Left ventricle myocardium inferior (tissue), 1 donor: Measurements from ENCODE around the gene CEP126. TPM values are rescaled to one million over a fixed set of nuclear protein-coding genes. Genes with fewer than 3 reads are reported as not detected.
A peak's percentile ranks its signal among the peaks of the same experiment; 100 is the strongest.

Experiments
- DNase-seq: peaks from one replicate; pipeline ENCODE4 v3.0.0-alpha.2; 2020
- H3K27ac ChIP-seq: fragments of 200-600 bp; replicated peaks from 2 replicates; pipeline ENCODE4 v1.8.0; 2021
- H3K27me3 ChIP-seq: fragments of 200-600 bp; 2 replicates; pipeline ENCODE4 v1.8.0; 2021; ENCODE audit warnings: low read depth
- H3K36me3 ChIP-seq: fragments of 200-600 bp; 2 replicates; pipeline ENCODE4 v1.8.0; 2021
- H3K4me1 ChIP-seq: fragments of 200-600 bp; 2 replicates; pipeline ENCODE4 v1.8.0; 2021
- H3K4me3 ChIP-seq: fragments of 200-600 bp; 2 replicates; pipeline ENCODE4 v1.8.0; 2021; ENCODE audit warnings: mild to moderate bottlenecking, moderate library complexity
- H3K9me3 ChIP-seq: fragments of 200-600 bp; replicated peaks from 2 replicates; pipeline ENCODE4 v1.8.0; 2021
- intact Hi-C: fragments of 100-400 bp; cut with micrococcal nuclease; formaldehyde crosslinking; loops from one replicate; pipeline ENCODE4 v1.11.0; 2022
- total RNA-seq: library from RNA; stranded (reverse); fragmentation: NEBNext Ultra II Directional; extraction: Animal tissue kit (Norgen Biotek cat#: 25700); gene quantifications from one replicate; pipeline ENCODE4 v1.2.1, GENCODE V29; 2021
- TF ChIP-seq, protein P1 (sequence below): fragments of 200-600 bp; IDR thresholded peaks from 2 replicates; pipeline ENCODE4 v1.8.0; 2021; ENCODE audit warnings: antibody characterized with exemption, mild to moderate bottlenecking, borderline replicate concordance
- donor health status: DM: no; HTN: yes; CAD: no; lungs with severe emphysema.

CEP126 gene
- total RNA-seq, 1 donor from 2014 or later = 1.5 TPM

GRCh38 chr11:101915791-101916291 is 1.0 kb downstream of the CEP126 start:
- H3K27me3 ChIP-seq = no peaks in the 10 kb centered on the region
- TF ChIP-seq, protein P1, sequence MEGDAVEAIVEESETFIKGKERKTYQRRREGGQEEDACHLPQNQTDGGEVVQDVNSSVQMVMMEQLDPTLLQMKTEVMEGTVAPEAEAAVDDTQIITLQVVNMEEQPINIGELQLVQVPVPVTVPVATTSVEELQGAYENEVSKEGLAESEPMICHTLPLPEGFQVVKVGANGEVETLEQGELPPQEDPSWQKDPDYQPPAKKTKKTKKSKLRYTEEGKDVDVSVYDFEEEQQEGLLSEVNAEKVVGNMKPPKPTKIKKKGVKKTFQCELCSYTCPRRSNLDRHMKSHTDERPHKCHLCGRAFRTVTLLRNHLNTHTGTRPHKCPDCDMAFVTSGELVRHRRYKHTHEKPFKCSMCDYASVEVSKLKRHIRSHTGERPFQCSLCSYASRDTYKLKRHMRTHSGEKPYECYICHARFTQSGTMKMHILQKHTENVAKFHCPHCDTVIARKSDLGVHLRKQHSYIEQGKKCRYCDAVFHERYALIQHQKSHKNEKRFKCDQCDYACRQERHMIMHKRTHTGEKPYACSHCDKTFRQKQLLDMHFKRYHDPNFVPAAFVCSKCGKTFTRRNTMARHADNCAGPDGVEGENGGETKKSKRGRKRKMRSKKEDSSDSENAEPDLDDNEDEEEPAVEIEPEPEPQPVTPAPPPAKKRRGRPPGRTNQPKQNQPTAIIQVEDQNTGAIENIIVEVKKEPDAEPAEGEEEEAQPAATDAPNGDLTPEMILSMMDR = no peak
- H3K27ac ChIP-seq = peak overlapping the region; percentile 81
- peaks cover 19% of the 10 kb centered on the region for H3K4me1 ChIP-seq
- no peaks in the 10 kb centered on the region for H3K9me3 ChIP-seq
- intact Hi-C loops = no loop called here
- no peaks in the 10 kb centered on the region for H3K36me3 ChIP-seq
- no peak for DNase-seq
- peak overlapping the region; percentile 77 for H3K4me3 ChIP-seq

GRCh38 chr11:101916422-101916821 is 1.6 kb downstream of the CEP126 start, which contains the start of gene ANGPTL5:
ANGPTL5 (minus strand) TSS chr11:101916522; CDS start chr11:101907909, 8,613 bp downstream.
- DNase-seq = no peak
- intact Hi-C loops = no loop called here
- Histone ChIP-seq H3K27me3 (no peaks in the 10 kb centered on the region), H3K4me3 (peak within 1 kb of the TSS; percentile 77), H3K36me3 (no peaks in the 10 kb centered on the region), H3K4me1 (peaks cover 19% of the 10 kb centered on the region), H3K9me3 (no peaks in the 10 kb centered on the region), H3K27ac (peak within 1 kb of the TSS; percentile 81)
- TF ChIP-seq, protein P1 = no peak

GRCh38 chr11:101917226-101917625 is 2.4 kb downstream of the CEP126 start:
- TF ChIP-seq, protein P1 = no peak
- intact Hi-C loops = no loop called here

GRCh38 chr11:101920992-101921391 is 6.2 kb downstream of the CEP126 start:
- Histone ChIP-seq H3K9me3 (no peaks in the 10 kb centered on the region), H3K27me3 (no peaks in the 10 kb centered on the region), H3K27ac (no peak overlapping the region), H3K36me3 (no peaks in the 10 kb centered on the region), H3K4me1 (peaks cover 5% of the 10 kb centered on the region), H3K4me3 (no peak overlapping the region)
- intact Hi-C loops = no loop called here
- TF ChIP-seq, protein P1 = no peak
- DNase-seq = no peak

More at GRCh38 chr11:101917226-101917625, 2.4 kb downstream of the CEP126 start:
- Histone ChIP-seq H3K27me3 (no peaks in the 10 kb centered on the region), H3K9me3 (no peaks in the 10 kb centered on the region), H3K4me1 (peaks cover 19% of the 10 kb centered on the region), H3K36me3 (no peaks in the 10 kb centered on the region), H3K27ac (no peak overlapping the region), H3K4me3 (no peak overlapping the region)
- no peak for DNase-seq

DNA sequence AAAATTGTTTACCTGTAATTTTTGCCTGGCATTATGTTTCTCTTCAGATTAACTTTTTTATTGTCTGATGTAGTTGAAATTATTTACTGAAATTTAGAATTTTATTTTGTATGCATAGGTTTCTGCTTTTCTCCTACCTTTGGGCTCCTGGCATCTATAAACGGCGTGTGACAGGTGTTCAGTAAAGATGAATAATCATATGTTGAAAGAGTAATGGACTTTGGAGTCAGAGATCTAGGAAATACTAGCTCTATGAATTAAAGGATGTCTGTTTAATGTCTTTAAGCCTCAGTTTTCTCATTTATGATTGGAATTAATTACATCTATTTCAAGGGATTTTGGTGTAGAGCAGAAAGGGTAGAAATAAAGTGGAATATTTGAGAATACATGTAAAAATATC is 8.7 kb downstream of the CEP126 start:
- peaks cover 10% of the 10 kb centered on the region for H3K9me3 ChIP-seq
- no peaks in the 10 kb centered on the region for H3K36me3 ChIP-seq
- TF ChIP-seq, protein P1 = no peak
- no peak overlapping the region for H3K27ac ChIP-seq
- no peaks in the 10 kb centered on the region for H3K4me1 ChIP-seq
- DNase-seq = no peak
- intact Hi-C loops = no loop called here
- no peaks in the 10 kb centered on the region for H3K27me3 ChIP-seq
- no peak overlapping the region for H3K4me3 ChIP-seq
